Measurements from ENCODE around the gene AFF2. TPM values are rescaled to one million over a fixed set of nuclear protein-coding genes. Genes with fewer than 3 reads are reported as not detected.
"Not testable (repeated sequence)": the region's sequence is repeated elsewhere in the genome, so short reads cannot be mapped to it uniquely, and the experiment has no call there.

Gene AFF2
- total RNA-seq, 1 donor from 2014 or later: 3.3 TPM

- intact Hi-C loops (cut with micrococcal nuclease): no loop called here
- no peaks in the 10 kb centered on the region for H3K27me3 Mint-ChIP-seq (ENCODE audit: low read depth)
- H3K4me1 Mint-ChIP-seq (ENCODE audit: low read depth): no peaks in the 10 kb centered on the region
- H3K9me3 Mint-ChIP-seq: no peaks in the 10 kb centered on the region
- H3K27ac Mint-ChIP-seq: no peak overlapping the region
- no peak overlapping the region for H3K4me3 Mint-ChIP-seq (ENCODE audit: low read depth)
- DNase-seq (ENCODE audit: low spot score): no peak
- no peaks in the 10 kb centered on the region for H3K36me3 Mint-ChIP-seq (ENCODE audit: low read depth)
These were observed 371.7 kb downstream of the AFF2 start for GRCh38 chrX:148872161-148872535.

- DNase-seq (ENCODE audit: low spot score): no peak
- Mint-ChIP-seq H3K4me1 (ENCODE audit: low read depth) (no peaks in the 10 kb centered on the region), H3K27me3 (ENCODE audit: low read depth) (no peaks in the 10 kb centered on the region), H3K9me3 (no peaks in the 10 kb centered on the region), H3K4me3 (ENCODE audit: low read depth) (no peak overlapping the region), H3K36me3 (ENCODE audit: low read depth) (no peaks in the 10 kb centered on the region), H3K27ac (no peak overlapping the region)
- intact Hi-C loops (cut with micrococcal nuclease): no loop called here
These were observed 372.5 kb downstream of the AFF2 start for GRCh38 chrX:148872881-148873280.

GRCh38 chrX:148874636-148875246, 374.3 kb downstream of the AFF2 start:
- H3K36me3 Mint-ChIP-seq (ENCODE audit: low read depth): no peaks in the 10 kb centered on the region
- H3K4me1 Mint-ChIP-seq (ENCODE audit: low read depth): no peaks in the 10 kb centered on the region
- intact Hi-C loops (cut with micrococcal nuclease): no loop called here
- no peak overlapping the region for H3K27ac Mint-ChIP-seq
- no peak for DNase-seq (ENCODE audit: low spot score)
- no peaks in the 10 kb centered on the region for H3K9me3 Mint-ChIP-seq
- H3K27me3 Mint-ChIP-seq (ENCODE audit: low read depth): no peaks in the 10 kb centered on the region
- H3K4me3 Mint-ChIP-seq (ENCODE audit: low read depth): no peak overlapping the region

GRCh38 chrX:148878371-148878770, 378.0 kb downstream of the AFF2 start:
- Mint-ChIP-seq H3K4me1 (ENCODE audit: low read depth) (no peaks in the 10 kb centered on the region), H3K36me3 (ENCODE audit: low read depth) (no peaks in the 10 kb centered on the region), H3K9me3 (no peaks in the 10 kb centered on the region), H3K27ac (no peak overlapping the region), H3K27me3 (ENCODE audit: low read depth) (no peaks in the 10 kb centered on the region), H3K4me3 (ENCODE audit: low read depth) (no peak overlapping the region)
- no peak for DNase-seq (ENCODE audit: low spot score)
- intact Hi-C loops (cut with micrococcal nuclease): no loop called here

- no peak for DNase-seq (ENCODE audit: low spot score)
- H3K27ac Mint-ChIP-seq: no peak overlapping the region
- H3K4me3 Mint-ChIP-seq (ENCODE audit: low read depth): no peak overlapping the region
- H3K4me1 Mint-ChIP-seq (ENCODE audit: low read depth): no peaks in the 10 kb centered on the region
- no peaks in the 10 kb centered on the region for H3K9me3 Mint-ChIP-seq
- no peaks in the 10 kb centered on the region for H3K27me3 Mint-ChIP-seq (ENCODE audit: low read depth)
- intact Hi-C loops (cut with micrococcal nuclease): no loop called here
- H3K36me3 Mint-ChIP-seq (ENCODE audit: low read depth): no peaks in the 10 kb centered on the region
These were observed 384.8 kb downstream of the AFF2 start for GRCh38 chrX:148885203-148885602.

GRCh38 chrX:148893395-148893794, 393.0 kb downstream of the AFF2 start:
- H3K27ac Mint-ChIP-seq: no peak overlapping the region
- intact Hi-C loops (cut with micrococcal nuclease): no loop called here
- H3K36me3 Mint-ChIP-seq (ENCODE audit: low read depth): no peaks in the 10 kb centered on the region
- no peaks in the 10 kb centered on the region for H3K9me3 Mint-ChIP-seq
- no peaks in the 10 kb centered on the region for H3K4me1 Mint-ChIP-seq (ENCODE audit: low read depth)
- no peak overlapping the region for H3K4me3 Mint-ChIP-seq (ENCODE audit: low read depth)
- DNase-seq (ENCODE audit: low spot score): no peak
- no peaks in the 10 kb centered on the region for H3K27me3 Mint-ChIP-seq (ENCODE audit: low read depth)

- DNase-seq (ENCODE audit: low spot score): no peak
- Mint-ChIP-seq H3K27ac (no peak overlapping the region), H3K9me3 (no peaks in the 10 kb centered on the region), H3K4me1 (ENCODE audit: low read depth) (no peaks in the 10 kb centered on the region), H3K27me3 (ENCODE audit: low read depth) (no peaks in the 10 kb centered on the region), H3K4me3 (ENCODE audit: low read depth) (no peak overlapping the region), H3K36me3 (ENCODE audit: low read depth) (no peaks in the 10 kb centered on the region)
- intact Hi-C loops (cut with micrococcal nuclease): no loop called here
These were observed 402.2 kb downstream of the AFF2 start for GRCh38 chrX:148902581-148902980.

- Mint-ChIP-seq H3K36me3 (ENCODE audit: low read depth) (no peaks in the 10 kb centered on the region), H3K27ac (no peak overlapping the region), H3K4me1 (ENCODE audit: low read depth) (no peaks in the 10 kb centered on the region), H3K27me3 (ENCODE audit: low read depth) (no peaks in the 10 kb centered on the region), H3K4me3 (ENCODE audit: low read depth) (no peak overlapping the region), H3K9me3 (no peaks in the 10 kb centered on the region)
- DNase-seq (ENCODE audit: low spot score): no peak
- intact Hi-C loops (cut with micrococcal nuclease): no loop called here
These were observed 402.8 kb downstream of the AFF2 start for GRCh38 chrX:148903176-148903575.

- Mint-ChIP-seq H3K27ac (no peak overlapping the region), H3K36me3 (ENCODE audit: low read depth) (no peaks in the 10 kb centered on the region), H3K4me3 (ENCODE audit: low read depth) (no peak overlapping the region), H3K27me3 (ENCODE audit: low read depth) (no peaks in the 10 kb centered on the region), H3K4me1 (ENCODE audit: low read depth) (no peaks in the 10 kb centered on the region), H3K9me3 (no peaks in the 10 kb centered on the region)
- no peak for DNase-seq (ENCODE audit: low spot score)
- intact Hi-C loops (cut with micrococcal nuclease): no loop called here
These were observed 404.1 kb downstream of the AFF2 start for GRCh38 chrX:148904421-148905111.

GRCh38 chrX:148905400-148905799, 405.0 kb downstream of the AFF2 start:
- no peaks in the 10 kb centered on the region for H3K4me1 Mint-ChIP-seq (ENCODE audit: low read depth)
- no peak for DNase-seq (ENCODE audit: low spot score)
- no peak overlapping the region for H3K27ac Mint-ChIP-seq
- no peak overlapping the region for H3K4me3 Mint-ChIP-seq (ENCODE audit: low read depth)
- H3K27me3 Mint-ChIP-seq (ENCODE audit: low read depth): no peaks in the 10 kb centered on the region
- H3K9me3 Mint-ChIP-seq: no peaks in the 10 kb centered on the region
- intact Hi-C loops (cut with micrococcal nuclease): no loop called here
- H3K36me3 Mint-ChIP-seq (ENCODE audit: low read depth): no peaks in the 10 kb centered on the region

- DNase-seq (ENCODE audit: low spot score); H3K27me3 Mint-ChIP-seq (ENCODE audit: low read depth); H3K27ac Mint-ChIP-seq; H3K36me3 Mint-ChIP-seq (ENCODE audit: low read depth); intact Hi-C loops (cut with micrococcal nuclease); H3K9me3 Mint-ChIP-seq; H3K4me3 Mint-ChIP-seq (ENCODE audit: low read depth); H3K4me1 Mint-ChIP-seq (ENCODE audit: low read depth): not testable (repeated sequence)
These were observed 406.2 kb downstream of the AFF2 start for GRCh38 chrX:148906628-148907027.

GRCh38 chrX:148909758-148910157, 409.3 kb downstream of the AFF2 start:
- Mint-ChIP-seq H3K27me3 (ENCODE audit: low read depth) (no peaks in the 10 kb centered on the region), H3K36me3 (ENCODE audit: low read depth) (no peaks in the 10 kb centered on the region), H3K27ac (no peak overlapping the region), H3K4me1 (ENCODE audit: low read depth) (no peaks in the 10 kb centered on the region), H3K4me3 (ENCODE audit: low read depth) (no peak overlapping the region), H3K9me3 (no peaks in the 10 kb centered on the region)
- no peak for DNase-seq (ENCODE audit: low spot score)
- intact Hi-C loops (cut with micrococcal nuclease): no loop called here

- H3K4me3 Mint-ChIP-seq (ENCODE audit: low read depth): no peak overlapping the region
- no peaks in the 10 kb centered on the region for H3K9me3 Mint-ChIP-seq
- H3K4me1 Mint-ChIP-seq (ENCODE audit: low read depth): no peaks in the 10 kb centered on the region
- intact Hi-C loops (cut with micrococcal nuclease): no loop called here
- no peaks in the 10 kb centered on the region for H3K36me3 Mint-ChIP-seq (ENCODE audit: low read depth)
- no peaks in the 10 kb centered on the region for H3K27me3 Mint-ChIP-seq (ENCODE audit: low read depth)
- no peak overlapping the region for H3K27ac Mint-ChIP-seq
- DNase-seq (ENCODE audit: low spot score): no peak
These were observed 413.6 kb downstream of the AFF2 start for GRCh38 chrX:148913971-148914370.

Measured in activated T-helper 2 cell treated with anti-CD3 and anti-CD28 coated beads, Interferon-gamma antibody, Interleukin-2, Interleukin-4, amounts not matched to agents 10 μg/mL and 5 μg/mL and 100 μg/mL, durations not matched to agents 14 hours and 24 hours and 36 hours (primary cell).